Measurements from ENCODE around the gene BTG2.

Gene BTG2

DNA sequence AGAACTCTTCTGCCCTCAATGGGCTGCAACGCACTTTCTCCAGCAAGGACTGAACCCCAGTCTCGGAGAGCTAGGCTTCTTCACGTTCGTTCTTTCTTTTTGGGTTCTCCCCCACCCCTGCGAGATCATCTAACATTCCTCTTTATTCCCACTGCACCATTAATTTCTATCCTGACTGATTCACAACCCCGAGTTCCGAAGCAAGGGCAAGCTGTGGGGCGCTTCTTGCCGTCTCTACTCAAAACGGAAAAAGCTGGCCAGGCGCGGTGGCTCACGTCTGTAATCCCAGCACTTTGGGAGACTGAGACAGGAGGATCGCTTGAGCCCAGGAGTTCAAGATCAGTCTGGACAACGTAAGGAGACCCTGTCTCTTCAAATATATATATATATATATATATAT, 37.4 kb upstream of the BTG2 start:
- TF ChIP-seq CTCF (IDR thresholded peaks at IDR 0.05; ENCODE audit: low read depth, low read length): no peak
- DNase-seq (ENCODE audit: low read depth in 2 of 2): no peak
- H3K4me3 ChIP-seq (replicated peaks in 1 of 2; ENCODE audit: low read depth in 2 of 2, low read length in 2 of 2): peak overlapping the region; percentile 55 to 64

DNA sequence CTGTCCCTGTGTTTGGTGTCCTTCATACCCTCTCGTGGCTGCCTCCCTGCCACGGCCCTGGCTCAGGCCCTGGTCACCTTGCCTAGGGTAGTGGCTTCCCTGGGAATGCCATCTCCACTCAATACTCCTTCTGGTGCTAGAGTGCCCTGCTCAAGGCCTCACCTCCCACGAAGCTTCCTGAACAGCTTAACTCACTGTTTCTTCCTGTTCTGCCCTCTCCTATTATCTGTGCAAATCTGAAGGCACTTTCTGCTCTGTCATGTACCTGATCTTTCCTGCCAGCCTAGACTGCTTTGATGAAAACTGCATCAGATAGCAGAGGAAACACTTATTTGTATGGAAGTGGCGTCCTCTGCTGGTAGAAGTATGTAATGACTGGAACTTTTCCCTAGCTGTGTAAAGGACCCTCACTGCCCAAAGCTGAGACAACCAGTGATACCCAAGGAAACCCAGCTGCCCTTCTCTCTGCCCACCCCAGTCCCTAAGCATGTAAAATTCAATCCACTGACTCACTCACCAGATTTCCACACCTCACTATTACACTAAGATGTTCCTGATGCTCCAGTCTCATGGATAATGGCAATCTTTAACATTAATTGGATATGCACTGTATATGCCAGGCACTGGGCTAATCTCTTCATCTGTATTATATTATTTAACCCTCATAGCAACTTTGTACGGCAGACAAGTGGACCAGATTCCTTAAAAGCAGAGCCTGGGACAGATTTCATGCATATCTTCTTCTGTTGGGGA, 36.2 kb upstream of the BTG2 start:
- H3K4me3 ChIP-seq (replicated peaks in 1 of 2; ENCODE audit: low read depth in 2 of 2, low read length in 2 of 2): no peak overlapping the region
- TF ChIP-seq CTCF (IDR thresholded peaks at IDR 0.05; ENCODE audit: low read depth, low read length): peak; percentile 93
- DNase-seq (ENCODE audit: low read depth in 2 of 2): peak; percentile 83

GRCh38 chr1:203269654-203270020, 35.7 kb upstream of the BTG2 start:
- TF ChIP-seq CTCF (IDR thresholded peaks at IDR 0.05; ENCODE audit: low read depth, low read length): no peak
- no peak overlapping the region for H3K4me3 ChIP-seq (replicated peaks in 1 of 2; ENCODE audit: low read depth in 2 of 2, low read length in 2 of 2)
- DNase-seq (ENCODE audit: low read depth in 2 of 2): no peak

DNA sequence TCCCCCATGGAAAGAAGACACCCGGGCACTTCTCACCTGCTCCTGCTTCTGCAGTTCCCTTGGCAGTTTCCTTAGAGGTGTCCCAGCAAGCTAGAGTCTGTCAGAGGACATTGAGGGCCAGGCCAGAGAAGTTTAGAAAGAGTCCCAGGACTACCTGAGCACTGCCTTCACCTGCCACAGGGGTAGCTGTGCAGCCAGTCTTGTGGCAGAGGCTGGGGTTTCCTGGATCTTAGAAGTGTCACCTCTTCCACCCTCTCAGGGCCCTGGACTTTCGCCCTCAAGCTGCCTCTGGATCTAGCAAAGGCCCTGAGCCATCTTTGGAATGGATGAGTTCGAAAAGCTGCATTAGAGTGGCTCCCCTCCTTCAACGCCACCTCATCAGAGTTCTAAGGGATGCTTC, 34.9 kb upstream of the BTG2 start:
- no peak for TF ChIP-seq CTCF (IDR thresholded peaks at IDR 0.05; ENCODE audit: low read depth, low read length)
- DNase-seq (ENCODE audit: low read depth in 2 of 2): no peak
- H3K4me3 ChIP-seq (replicated peaks in 1 of 2; ENCODE audit: low read depth in 2 of 2, low read length in 2 of 2): no peak overlapping the region

DNA sequence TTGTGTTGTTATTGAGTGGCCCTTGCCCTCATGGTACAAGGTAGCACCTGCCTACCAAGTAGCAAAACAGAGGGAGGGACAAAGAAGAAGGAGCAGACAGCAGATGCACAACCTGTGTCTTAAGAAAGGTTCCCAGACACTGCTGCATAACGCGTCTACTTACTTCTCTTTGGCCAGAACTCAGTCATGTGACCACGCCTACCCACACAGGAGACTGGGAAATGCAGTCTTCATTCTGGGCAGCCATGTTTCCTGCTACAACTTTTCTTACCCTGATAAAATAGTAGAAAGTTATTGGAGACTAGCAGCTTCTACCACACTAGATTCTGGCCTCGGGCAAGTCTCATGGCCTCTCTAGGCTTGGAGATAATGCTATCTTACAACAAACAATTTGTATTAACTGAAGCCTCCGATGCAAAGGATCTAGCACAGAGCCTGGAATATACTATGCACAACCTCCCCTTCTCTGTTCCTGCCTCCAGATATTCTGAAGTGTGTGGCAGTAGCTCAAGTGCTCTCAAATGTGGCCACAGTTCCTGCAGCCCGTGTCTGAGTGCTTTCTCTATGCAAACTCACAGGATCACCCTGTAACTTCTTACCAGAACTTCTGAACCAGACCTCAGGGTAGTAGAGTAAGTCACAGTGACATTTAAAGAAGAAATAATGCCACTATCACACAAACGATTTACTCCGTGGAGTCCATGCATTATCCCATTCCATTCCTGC, 34.1 kb upstream of the BTG2 start:
- peak; percentile 76 to 84 for DNase-seq (ENCODE audit: low read depth in 2 of 2)
- no peak for TF ChIP-seq CTCF (IDR thresholded peaks at IDR 0.05; ENCODE audit: low read depth, low read length)
- H3K4me3 ChIP-seq (replicated peaks in 1 of 2; ENCODE audit: low read depth in 2 of 2, low read length in 2 of 2): no peak overlapping the region

- no peak overlapping the region for H3K4me3 ChIP-seq (replicated peaks in 1 of 2; ENCODE audit: low read depth in 2 of 2, low read length in 2 of 2)
- DNase-seq (ENCODE audit: low read depth in 2 of 2): peak in 1 of 2 donors; percentile 29
- TF ChIP-seq CTCF (IDR thresholded peaks at IDR 0.05; ENCODE audit: low read depth, low read length): no peak
These were observed 33.2 kb upstream of the BTG2 start for GRCh38 chr1:203271962-203272632.

Data from cardiac fibroblast (primary cell).